GM12865 (cell line): ENCODE data around the gene ABHD14A.

Experiments used
- DNase-seq: peaks from one replicate; pipeline ENCODE4 v3.0.0; 2010; ENCODE audit warnings: low read depth
- H3K4me3 ChIP-seq: 2 replicates; pipeline ENCODE4 v1.5.1; 2011; ENCODE audit warnings: mild to moderate bottlenecking, low read depth, low read length, control low read depth
- TF ChIP-seq, protein P1 (sequence below): IDR thresholded peaks from 2 replicates; pipeline ENCODE4 v1.5.1; 2011; ENCODE audit warnings: low read length, control low read depth, low read depth, inconsistent platforms; ENCODE audit not compliant: insufficient read depth; ENCODE audit errors: missing control alignments

The ABHD14A gene

DNA sequence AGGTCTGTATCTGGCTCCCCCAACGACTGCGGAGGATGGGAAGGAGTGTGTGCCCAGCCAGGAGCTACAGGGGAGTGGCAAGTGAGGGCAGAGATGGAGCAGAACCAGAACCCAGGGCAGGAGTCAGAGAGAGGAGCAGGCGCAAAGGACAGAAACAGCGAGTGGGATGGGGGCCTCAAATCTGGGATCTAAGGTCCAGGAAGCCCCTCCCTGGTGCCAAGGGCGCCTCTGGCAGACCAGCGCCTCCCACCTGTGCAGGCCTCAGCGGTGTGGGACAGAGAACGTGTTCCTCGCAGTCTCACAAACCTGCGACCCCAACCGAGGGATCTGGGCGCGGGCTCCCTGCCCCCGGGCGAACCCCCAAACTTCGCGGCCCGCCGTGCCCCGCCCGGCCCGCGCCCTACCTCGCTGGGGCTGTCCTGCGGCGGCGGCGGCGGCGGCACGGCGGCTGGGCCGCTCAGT is 7.9 kb upstream of the ABHD14A start:
- peak overlapping the region; percentile 62 for H3K4me3 ChIP-seq
- DNase-seq: no peak
- TF ChIP-seq, protein P1, sequence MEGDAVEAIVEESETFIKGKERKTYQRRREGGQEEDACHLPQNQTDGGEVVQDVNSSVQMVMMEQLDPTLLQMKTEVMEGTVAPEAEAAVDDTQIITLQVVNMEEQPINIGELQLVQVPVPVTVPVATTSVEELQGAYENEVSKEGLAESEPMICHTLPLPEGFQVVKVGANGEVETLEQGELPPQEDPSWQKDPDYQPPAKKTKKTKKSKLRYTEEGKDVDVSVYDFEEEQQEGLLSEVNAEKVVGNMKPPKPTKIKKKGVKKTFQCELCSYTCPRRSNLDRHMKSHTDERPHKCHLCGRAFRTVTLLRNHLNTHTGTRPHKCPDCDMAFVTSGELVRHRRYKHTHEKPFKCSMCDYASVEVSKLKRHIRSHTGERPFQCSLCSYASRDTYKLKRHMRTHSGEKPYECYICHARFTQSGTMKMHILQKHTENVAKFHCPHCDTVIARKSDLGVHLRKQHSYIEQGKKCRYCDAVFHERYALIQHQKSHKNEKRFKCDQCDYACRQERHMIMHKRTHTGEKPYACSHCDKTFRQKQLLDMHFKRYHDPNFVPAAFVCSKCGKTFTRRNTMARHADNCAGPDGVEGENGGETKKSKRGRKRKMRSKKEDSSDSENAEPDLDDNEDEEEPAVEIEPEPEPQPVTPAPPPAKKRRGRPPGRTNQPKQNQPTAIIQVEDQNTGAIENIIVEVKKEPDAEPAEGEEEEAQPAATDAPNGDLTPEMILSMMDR: no peak

- peak within 1 kb of the TSS; percentile 62 for H3K4me3 ChIP-seq
- DNase-seq: peak; percentile 37
- TF ChIP-seq, protein P1: no peak
Measured at GRCh38 chr3:51967384-51968169, 7.3 kb upstream of the ABHD14A start, which contains the start of gene PCBP4. TSS of gene PCBP4 (minus strand) at chr3:51967454. CDS start at chr3:51961240, 6,214 bp downstream.

DNA sequence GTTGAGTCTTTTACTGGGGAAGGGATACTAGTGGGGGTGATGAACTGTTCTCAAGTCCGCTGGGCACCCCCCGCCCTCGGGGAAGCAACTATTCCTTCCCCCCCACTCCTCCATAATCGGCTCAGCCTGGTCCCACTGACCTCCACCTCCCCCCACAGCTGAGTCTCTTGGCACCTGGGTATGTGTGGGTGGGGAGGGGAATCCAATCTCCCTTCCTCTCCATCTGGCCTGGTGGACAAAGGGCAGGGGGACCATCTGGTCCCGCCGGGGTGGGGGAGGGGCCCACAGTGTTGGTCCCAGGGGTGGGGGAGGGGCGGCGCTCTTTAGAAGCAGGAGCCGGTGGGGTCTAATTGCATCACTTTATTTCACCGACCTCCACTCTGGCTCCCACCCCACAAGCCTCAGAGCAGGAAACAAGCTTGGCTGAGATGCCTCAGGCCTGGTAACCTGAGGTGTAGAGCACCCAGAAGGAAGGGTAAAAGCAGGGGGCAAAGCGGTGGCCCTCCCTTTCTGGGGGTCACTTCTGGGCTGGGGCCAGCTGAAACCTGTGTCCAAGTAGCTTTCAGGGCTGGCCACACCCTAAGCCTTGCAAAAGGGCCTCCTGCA is 6.6 kb upstream of the ABHD14A start:
- peak overlapping the region; percentile 58 for H3K4me3 ChIP-seq
- TF ChIP-seq, protein P1: no peak
- DNase-seq: no peak

DNA sequence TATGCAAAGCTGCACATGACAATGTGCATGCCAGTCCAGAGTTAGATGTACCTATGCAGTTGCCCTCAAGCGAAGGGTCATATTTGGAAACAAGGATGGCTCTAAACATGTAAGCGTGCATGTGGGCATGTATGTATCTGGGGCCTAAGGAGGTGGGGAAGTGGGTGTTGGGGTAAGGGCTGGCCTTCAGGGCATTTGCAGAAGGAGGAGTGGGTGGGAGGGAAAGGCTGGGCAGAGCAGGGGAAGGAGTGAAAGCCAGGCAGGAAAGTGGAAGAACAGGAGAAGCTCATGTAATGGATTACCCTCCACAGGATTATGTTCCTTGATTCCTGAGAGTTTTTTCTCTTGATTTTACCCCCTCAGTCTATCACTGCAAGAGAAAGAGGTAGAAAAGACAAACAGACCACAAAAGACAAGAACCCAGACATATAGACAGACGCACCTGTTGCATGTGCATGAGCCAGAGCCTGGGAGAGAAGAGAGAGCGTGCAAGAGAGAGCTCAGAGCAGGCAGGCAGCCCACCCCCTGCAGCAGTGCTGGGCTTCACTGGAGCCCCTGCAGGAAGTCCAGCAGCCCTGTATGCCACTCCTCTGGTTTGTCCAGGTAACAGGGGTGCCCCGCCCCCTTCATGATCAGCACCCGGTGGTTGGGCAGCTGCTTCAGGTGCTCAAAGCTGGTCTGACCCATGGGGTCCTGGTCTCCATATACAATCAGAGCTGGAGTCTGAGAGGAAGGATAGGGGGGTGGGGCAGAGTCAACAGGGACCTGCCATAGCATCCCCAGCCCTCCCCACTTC is 5.8 kb upstream of the ABHD14A start:
- TF ChIP-seq, protein P1: no peak
- no peak for DNase-seq
- no peak overlapping the region for H3K4me3 ChIP-seq

GRCh38 chr3:51969841-51970240 is 5.0 kb upstream of the ABHD14A start:
- DNase-seq: no peak
- TF ChIP-seq, protein P1: no peak
- no peak overlapping the region for H3K4me3 ChIP-seq

DNA sequence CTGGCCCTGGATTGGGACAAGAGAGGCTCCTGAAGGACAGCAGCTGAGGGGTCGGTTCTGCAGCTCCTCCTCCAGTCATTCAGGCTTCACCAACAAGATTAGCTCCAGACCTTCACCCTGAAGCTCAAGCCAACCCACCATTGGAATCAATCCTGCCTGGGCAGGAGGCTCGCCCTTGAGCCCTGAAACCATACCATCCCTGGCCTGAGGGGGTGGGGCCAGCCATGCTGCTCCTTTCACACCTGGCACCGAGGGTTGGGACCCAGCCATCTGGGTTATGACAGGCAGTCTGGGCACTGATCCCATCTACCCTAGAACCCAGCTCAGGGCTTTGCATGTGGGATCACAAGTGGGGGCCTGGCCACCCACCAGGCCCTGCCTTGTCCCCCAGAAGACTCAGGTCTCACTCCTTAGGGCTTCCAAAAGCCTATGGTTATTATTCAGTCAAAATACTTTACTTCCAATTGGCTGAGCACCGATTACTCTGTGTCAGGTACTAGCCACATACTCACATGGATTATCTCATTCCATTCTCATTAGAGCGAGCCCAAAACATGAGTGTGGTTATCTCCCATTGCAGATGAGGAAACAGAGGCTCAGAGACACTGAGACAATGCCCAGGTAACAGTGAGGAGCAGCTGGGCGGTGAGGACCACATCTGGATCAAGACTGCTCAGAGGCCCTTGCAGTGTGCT is 4.1 kb upstream of the ABHD14A start:
- H3K4me3 ChIP-seq: no peak overlapping the region
- TF ChIP-seq, protein P1: no peak
- no peak for DNase-seq
